ENCODE data around the gene PKD1L1. TPM values are rescaled to one million over a fixed set of nuclear protein-coding genes. Genes with fewer than 3 reads are reported as not detected.
A peak's percentile ranks its signal among the peaks of the same experiment; 100 is the strongest.

The PKD1L1 gene
- total RNA-seq, 1 experiment from 2014 or later = not detected

GRCh38 chr7:47979145-47979831, 31.0 kb upstream of the PKD1L1 start, which contains the start of gene HUS1:
HUS1 (minus strand) TSS chr7:47979615; CDS start chr7:47979519, 96 bp downstream.
- intact Hi-C loops (cut with micrococcal nuclease; ENCODE audit: unreplicated experiment) = no loop called here
- Histone ChIP-seq H3K27me3 (replicated peaks; ENCODE audit: insufficient read depth, low read depth, low read length, poor library complexity) (no peaks in the 10 kb centered on the region), H3K4me3 (ENCODE audit: low read depth, low read length, poor library complexity, severe bottlenecking) (peak within 1 kb of the TSS; percentile 57), H3K4me1 (ENCODE audit: insufficient read depth, low read length, poor library complexity, severe bottlenecking) (peaks cover 17% of the 10 kb centered on the region), H3K9me3 (ENCODE audit: low read depth, low read length, poor library complexity, severe bottlenecking) (no peaks in the 10 kb centered on the region), H3K36me3 (ENCODE audit: insufficient read depth, low read length, poor library complexity, severe bottlenecking) (peaks cover 40% of the 10 kb centered on the region), H3K27ac (ENCODE audit: low read depth, low read length, poor library complexity, severe bottlenecking) (peak within 1 kb of the TSS; percentile 76)
- POLR2A ChIA-PET (ENCODE audit: low non-redundant PET) = no interaction called here
- BruUV-seq (replicated peaks) = no TSS peak
- CTCF ChIA-PET = no interaction called here
- peak; percentile 96 for DNase-seq (ENCODE audit: low spot score)
- TF ChIP-seq EZH2 (IDR thresholded peaks at IDR 0.05; ENCODE audit: borderline replicate concordance, low read depth, low read length, poor library complexity, severe bottlenecking) = no peak
- TF ChIP-seq, protein P1, sequence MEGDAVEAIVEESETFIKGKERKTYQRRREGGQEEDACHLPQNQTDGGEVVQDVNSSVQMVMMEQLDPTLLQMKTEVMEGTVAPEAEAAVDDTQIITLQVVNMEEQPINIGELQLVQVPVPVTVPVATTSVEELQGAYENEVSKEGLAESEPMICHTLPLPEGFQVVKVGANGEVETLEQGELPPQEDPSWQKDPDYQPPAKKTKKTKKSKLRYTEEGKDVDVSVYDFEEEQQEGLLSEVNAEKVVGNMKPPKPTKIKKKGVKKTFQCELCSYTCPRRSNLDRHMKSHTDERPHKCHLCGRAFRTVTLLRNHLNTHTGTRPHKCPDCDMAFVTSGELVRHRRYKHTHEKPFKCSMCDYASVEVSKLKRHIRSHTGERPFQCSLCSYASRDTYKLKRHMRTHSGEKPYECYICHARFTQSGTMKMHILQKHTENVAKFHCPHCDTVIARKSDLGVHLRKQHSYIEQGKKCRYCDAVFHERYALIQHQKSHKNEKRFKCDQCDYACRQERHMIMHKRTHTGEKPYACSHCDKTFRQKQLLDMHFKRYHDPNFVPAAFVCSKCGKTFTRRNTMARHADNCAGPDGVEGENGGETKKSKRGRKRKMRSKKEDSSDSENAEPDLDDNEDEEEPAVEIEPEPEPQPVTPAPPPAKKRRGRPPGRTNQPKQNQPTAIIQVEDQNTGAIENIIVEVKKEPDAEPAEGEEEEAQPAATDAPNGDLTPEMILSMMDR (conservative IDR thresholded peaks at IDR 0.05; ENCODE audit: low read depth, low read length) = no peak

- TF ChIP-seq, protein P1 (conservative IDR thresholded peaks at IDR 0.05; ENCODE audit: low read depth, low read length) = no peak
- TF ChIP-seq EZH2 (IDR thresholded peaks at IDR 0.05; ENCODE audit: borderline replicate concordance, low read depth, low read length, poor library complexity, severe bottlenecking) = no peak
- peak overlapping the region; percentile 57 for H3K4me3 ChIP-seq (ENCODE audit: low read depth, low read length, poor library complexity, severe bottlenecking)
- H3K27ac ChIP-seq (ENCODE audit: low read depth, low read length, poor library complexity, severe bottlenecking) = peak overlapping the region; percentile 76
- TSS peak; percentile 29 for BruUV-seq (replicated peaks)
- intact Hi-C loops (cut with micrococcal nuclease; ENCODE audit: unreplicated experiment) = no loop called here
- peaks cover 17% of the 10 kb centered on the region for H3K4me1 ChIP-seq (ENCODE audit: insufficient read depth, low read length, poor library complexity, severe bottlenecking)
- ChIA-PET CTCF (interaction anchor here (1.3 kb wide), 1 partner anchor 10 kb away, joined by 3 read pairs; no protein-coding TSS in a partner anchor), POLR2A (ENCODE audit: low non-redundant PET) (no interaction called here)
- H3K36me3 ChIP-seq (ENCODE audit: insufficient read depth, low read length, poor library complexity, severe bottlenecking) = peaks cover 44% of the 10 kb centered on the region
- H3K9me3 ChIP-seq (ENCODE audit: low read depth, low read length, poor library complexity, severe bottlenecking) = no peaks in the 10 kb centered on the region
- no peak for DNase-seq (ENCODE audit: low spot score)
- H3K27me3 ChIP-seq (replicated peaks; ENCODE audit: insufficient read depth, low read depth, low read length, poor library complexity) = no peaks in the 10 kb centered on the region
Observed at GRCh38 chr7:47978790-47979144, 30.5 kb upstream of the PKD1L1 start.

DNA sequence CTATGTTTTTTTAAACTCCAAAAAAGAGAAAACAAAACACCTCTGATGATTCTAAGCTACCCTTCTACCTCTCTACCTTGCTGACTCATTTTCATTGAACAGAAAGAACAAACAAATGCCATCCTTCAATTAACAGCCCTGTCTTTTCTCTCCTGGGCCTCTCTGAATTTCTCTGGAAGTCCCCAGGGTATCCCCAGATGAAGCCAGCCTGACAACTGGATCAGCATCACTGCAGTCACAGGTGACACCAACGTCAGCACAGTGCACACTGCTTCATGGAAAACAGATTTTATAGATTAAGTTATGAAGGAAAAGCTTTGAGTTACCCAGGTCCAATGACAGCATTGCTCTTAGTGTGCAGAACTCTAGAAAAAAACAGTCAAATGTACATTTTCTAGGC, 25.5 kb upstream of the PKD1L1 start:
- POLR2A ChIA-PET (ENCODE audit: low non-redundant PET) = no interaction called here
- CTCF ChIA-PET = no interaction called here
- TF ChIP-seq EZH2 (IDR thresholded peaks at IDR 0.05; ENCODE audit: borderline replicate concordance, low read depth, low read length, poor library complexity, severe bottlenecking) = no peak
- TF ChIP-seq, protein P1 (conservative IDR thresholded peaks at IDR 0.05; ENCODE audit: low read depth, low read length) = no peak
- H3K9me3 ChIP-seq (ENCODE audit: low read depth, low read length, poor library complexity, severe bottlenecking) = no peaks in the 10 kb centered on the region
- H3K4me3 ChIP-seq (ENCODE audit: low read depth, low read length, poor library complexity, severe bottlenecking) = no peak overlapping the region
- no peak for DNase-seq (ENCODE audit: low spot score)
- BruUV-seq (replicated peaks) = no TSS peak
- peaks cover 12% of the 10 kb centered on the region for H3K4me1 ChIP-seq (ENCODE audit: insufficient read depth, low read length, poor library complexity, severe bottlenecking)
- no peaks in the 10 kb centered on the region for H3K27me3 ChIP-seq (replicated peaks; ENCODE audit: insufficient read depth, low read depth, low read length, poor library complexity)
- peaks cover 60% of the 10 kb centered on the region for H3K36me3 ChIP-seq (ENCODE audit: insufficient read depth, low read length, poor library complexity, severe bottlenecking)
- intact Hi-C loops (cut with micrococcal nuclease; ENCODE audit: unreplicated experiment) = no loop called here
- H3K27ac ChIP-seq (ENCODE audit: low read depth, low read length, poor library complexity, severe bottlenecking) = no peak overlapping the region
